ENCODE data around the gene ASCC3.
"Not testable (repeated sequence)": the region's sequence is repeated elsewhere in the genome, so short reads cannot be mapped to it uniquely, and the experiment has no call there.

DNA sequence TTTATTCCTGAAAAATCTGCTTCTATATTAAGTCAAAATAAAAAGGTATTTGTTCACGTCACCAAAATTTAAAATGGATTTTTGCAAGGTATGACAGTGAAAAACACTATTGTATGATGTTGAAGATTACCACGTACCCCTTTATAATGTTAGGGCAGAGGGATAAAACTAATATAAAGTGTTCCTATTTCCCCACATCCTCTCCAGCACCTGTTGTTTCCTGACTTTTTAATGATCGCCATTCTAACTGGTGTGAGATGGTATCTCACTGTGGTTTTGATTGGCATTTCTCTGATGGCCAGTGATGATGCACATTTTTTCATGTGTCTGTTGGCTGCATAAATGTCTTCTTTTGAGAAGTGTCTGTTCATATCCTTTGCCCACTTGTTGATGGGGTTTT lies 240.0 kb downstream of the ASCC3 start:
- TF ChIP-seq POLR2AphosphoS5, CTCF, POLR2A (IDR thresholded peaks at IDR 0.05): not testable (repeated sequence)
